HCT116 (cell line): Measurements from ENCODE around the gene PCSK9. TPM values are rescaled to one million over a fixed set of nuclear protein-coding genes. Genes with fewer than 3 reads are reported as not detected.

Experiments used
- ATAC-seq: fragments of 200-7000 bp; cut with Tn5 transposase; 2 replicates; pipeline ENCODE4 v1.9.1; 2020; ENCODE audit warnings: mild to moderate bottlenecking, moderate library complexity
- BruUV-seq: library from RNA; stranded (reverse); fragments of 400-500 nt; replicated peaks from 2 replicates; lab custom pipeline; 2021; lab: Mats Ljungman, UMichigan
- CTCF ChIA-PET: fragments of 300-600 bp; sonication (Branson Sonifier 250); formaldehyde crosslinking; loops from one replicate; lab custom pipeline; 2021; ENCODE audit warnings: antibody characterized with exemption; lab: Charles Lee
- POLR2A ChIA-PET: fragments of 300-600, 350-600 bp; sonication (Branson Sonifier 250); formaldehyde crosslinking; loops from one replicate; lab custom pipeline; 2021; ENCODE audit warnings: antibody characterized with exemption; lab: Charles Lee
- RAD21 ChIA-PET, 2 experiments: fragments of 300-600 bp; sonication (Branson Sonifier 250); formaldehyde crosslinking; loops; one replicate each; lab custom pipeline; 2023; ENCODE audit warnings: low total read pairs in 2 of 2; ENCODE audit not compliant: uncharacterized antibody in 2 of 2, unreplicated experiment in 2 of 2, low non-redundant PET in 1 of 2; lab: Charles Lee
- DNase-seq: peaks from one replicate; pipeline ENCODE4 v3.0.0-alpha.2; 2010; ENCODE audit warnings: low read depth, low spot score
- H2AFZ ChIP-seq: fragments of 200-600 bp; shearing (Covaris generic), sonication (generic); 2 replicates; pipeline ENCODE4 v1.6.1; 2017; ENCODE audit warnings: low read depth, mixed run types, mixed read lengths, antibody characterized with exemption, low read length; ENCODE audit not compliant: poor library complexity, severe bottlenecking
- H3K27ac ChIP-seq: 2 replicates; pipeline ENCODE4 v1.5.1; 2012; ENCODE audit warnings: low read depth, low read length
- H3K27me3 ChIP-seq: fragments of 200-600 bp; sonication (generic); 2 replicates; pipeline ENCODE4 v1.6.1; 2016; ENCODE audit warnings: mixed run types, low read length, mixed read lengths; ENCODE audit not compliant: insufficient read depth
- H3K36me3 ChIP-seq, 2 experiments: fragments of 200-500 bp in 1 of 2; fragments of 200-600 bp in 1 of 2; sonication (Bioruptor generic) in 1 of 2; sonication (generic) in 1 of 2; 2 replicates each; pipeline versions ENCODE4 v1.5.1 to v1.6.1; 2014 to 2016; ENCODE audit warnings: low read length in 2 of 2, inconsistent platforms in 1 of 2, mixed read lengths in 1 of 2, mixed run types in 1 of 2; ENCODE audit not compliant: insufficient read depth in 2 of 2, control insufficient read depth in 1 of 2
- H3K4me1 ChIP-seq, 2 experiments: fragments of 200-600 bp in 1 of 2; sonication (generic) in 1 of 2; 2 replicates each; pipeline versions ENCODE4 v1.5.1 to v1.6.1; 2012 to 2017; ENCODE audit warnings: low read length in 2 of 2, inconsistent platforms in 1 of 2, mild to moderate bottlenecking in 1 of 2, mixed read lengths in 1 of 2, mixed run types in 1 of 2, moderate library complexity in 1 of 2; ENCODE audit not compliant: insufficient read depth in 2 of 2, control insufficient read depth in 1 of 2
- H3K4me2 ChIP-seq: fragments of 200-600 bp; sonication (generic); 2 replicates; pipeline ENCODE4 v1.6.1; 2017; ENCODE audit warnings: mixed run types, low read length, mixed read lengths
- H3K4me3 ChIP-seq, 2 experiments: fragments of 200-600 bp in 1 of 2; sonication (generic) in 1 of 2; replicated peaks in 1 of 2; 2 replicates each; pipeline ENCODE4 v1.5.1; 2011 to 2016; ENCODE audit warnings: low read length in 2 of 2, control low read depth in 1 of 2, low read depth in 1 of 2, mild to moderate bottlenecking in 1 of 2, mixed read lengths in 1 of 2, mixed run types in 1 of 2
- H3K79me2 ChIP-seq: fragments of 200-600 bp; sonication (generic); 2 replicates; pipeline ENCODE4 v1.6.1; 2017; ENCODE audit warnings: mild to moderate bottlenecking, mixed run types, low read length, moderate library complexity, mixed read lengths; ENCODE audit not compliant: insufficient read depth
- H3K9ac ChIP-seq: fragments of 200-600 bp; sonication (generic); 2 replicates; pipeline ENCODE4 v1.6.1; 2016; ENCODE audit warnings: low read length, mixed read lengths
- H3K9me2 ChIP-seq: fragments of 200-600 bp; sonication (generic), shearing (Covaris generic); 2 replicates; pipeline ENCODE4 v1.6.1; 2017; ENCODE audit warnings: mixed run types, mild to moderate bottlenecking, moderate library complexity; ENCODE audit not compliant: insufficient read depth
- H3K9me3 ChIP-seq, 2 experiments: fragments of 200-500 bp in 1 of 2; fragments of 200-600 bp in 1 of 2; sonication (Bioruptor generic) in 1 of 2; sonication (generic) in 1 of 2; 2 replicates each; pipeline ENCODE4 v1.6.1; 2014 to 2017; ENCODE audit warnings: low read length in 2 of 2, mixed read lengths in 2 of 2, inconsistent platforms in 1 of 2, low read depth in 1 of 2, mild to moderate bottlenecking in 1 of 2, mixed run types in 1 of 2, moderate library complexity in 1 of 2; ENCODE audit not compliant: control insufficient read depth in 1 of 2, insufficient read depth in 1 of 2
- H4K20me1 ChIP-seq: fragments of 200-600 bp; sonication (generic), shearing (Covaris generic); 2 replicates; pipeline ENCODE4 v1.6.1; 2017; ENCODE audit warnings: mixed run types, mild to moderate bottlenecking, moderate library complexity; ENCODE audit not compliant: insufficient read depth
- ELF1 ChIP-seq: IDR thresholded peaks from 2 replicates; pipeline ENCODE4 v1.6.1; 2012; ENCODE audit warnings: low read depth, borderline replicate concordance
- EZH2phosphoT487 ChIP-seq: fragments of 200-600 bp; IDR thresholded peaks from 2 replicates; pipeline ENCODE4 v1.6.1; 2018; ENCODE audit warnings: antibody characterized with exemption, borderline replicate concordance
- POLR2A ChIP-seq: IDR thresholded peaks from 2 replicates; pipeline ENCODE4 v1.7.0; 2011; ENCODE audit warnings: borderline replicate concordance; ENCODE audit not compliant: insufficient read depth, insufficient read length; ENCODE audit errors: extremely low read depth
- POLR2AphosphoS5 ChIP-seq: IDR thresholded peaks from 2 replicates; pipeline ENCODE4 v1.6.1; 2011; ENCODE audit warnings: mild to moderate bottlenecking, low read depth, low read length, moderate library complexity
- SIN3A ChIP-seq: IDR thresholded peaks from 2 replicates; pipeline ENCODE4 v1.6.1; 2012; ENCODE audit warnings: low read depth
- SP1 ChIP-seq: IDR thresholded peaks from 2 replicates; pipeline ENCODE4 v1.6.1; 2012; ENCODE audit warnings: low read depth
- TCF7L2 ChIP-seq: IDR thresholded peaks from 2 replicates; pipeline ENCODE4 v1.7.0; 2011; ENCODE audit warnings: borderline replicate concordance, inconsistent platforms; ENCODE audit not compliant: insufficient read depth, insufficient read length; ENCODE audit errors: extremely low read depth
- YY1 ChIP-seq: IDR thresholded peaks from 2 replicates; pipeline ENCODE4 v1.6.1; 2011; ENCODE audit warnings: low read length, low read depth, moderate library complexity, mild to moderate bottlenecking; ENCODE audit not compliant: insufficient replicate concordance; ENCODE audit errors: extremely low read depth
- ZNF274 ChIP-seq: fragments of 200-500 bp; sonication (Bioruptor generic); IDR thresholded peaks from 2 replicates; pipeline ENCODE4 v1.6.1; 2014; ENCODE audit warnings: mild to moderate bottlenecking, low read depth, low read length, inconsistent platforms
- intact Hi-C: fragments of 100-400 bp; cut with micrococcal nuclease; formaldehyde crosslinking; loops from 2 replicates; pipeline ENCODE4 v1.10.0; 2022
- total RNA-seq: library from RNA; stranded (reverse); gene quantifications from one replicate; pipeline ENCODE4 v1.2.1, GENCODE V29; 2021; ENCODE audit not compliant: unreplicated experiment
- TF ChIP-seq, protein P1 (sequence below): IDR thresholded peaks from 2 replicates; pipeline ENCODE4 v1.6.1; 2011; ENCODE audit warnings: mild to moderate bottlenecking, low read length, moderate library complexity; ENCODE audit not compliant: insufficient replicate concordance; ENCODE audit errors: extremely low read depth
- TF ChIP-seq, protein P2 (sequence below): IDR thresholded peaks from 2 replicates; pipeline ENCODE4 v1.6.1; 2012; ENCODE audit warnings: low read depth

The PCSK9 gene
- total RNA-seq, 1 experiment from 2014 or later: 39.6 TPM

DNA sequence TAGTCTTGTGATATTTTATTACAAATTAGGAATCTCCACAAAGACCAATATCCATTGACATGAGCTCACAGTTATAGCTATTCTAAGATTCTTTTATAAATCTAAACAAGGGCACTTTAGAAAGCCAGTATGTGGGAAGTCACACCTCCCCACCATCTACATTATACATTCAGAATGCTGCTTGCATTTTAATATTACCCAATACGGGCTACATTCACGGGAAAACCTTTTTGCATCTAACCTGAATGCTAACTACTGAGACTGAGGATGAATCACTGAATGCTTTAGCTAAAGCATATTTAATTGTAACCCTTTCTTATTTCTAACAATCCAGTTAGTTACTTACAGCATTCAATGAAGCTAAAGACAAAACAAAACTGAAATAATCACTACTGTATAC, 53.1 kb downstream of the PCSK9 start (continued):
- TF ChIP-seq, protein P1, sequence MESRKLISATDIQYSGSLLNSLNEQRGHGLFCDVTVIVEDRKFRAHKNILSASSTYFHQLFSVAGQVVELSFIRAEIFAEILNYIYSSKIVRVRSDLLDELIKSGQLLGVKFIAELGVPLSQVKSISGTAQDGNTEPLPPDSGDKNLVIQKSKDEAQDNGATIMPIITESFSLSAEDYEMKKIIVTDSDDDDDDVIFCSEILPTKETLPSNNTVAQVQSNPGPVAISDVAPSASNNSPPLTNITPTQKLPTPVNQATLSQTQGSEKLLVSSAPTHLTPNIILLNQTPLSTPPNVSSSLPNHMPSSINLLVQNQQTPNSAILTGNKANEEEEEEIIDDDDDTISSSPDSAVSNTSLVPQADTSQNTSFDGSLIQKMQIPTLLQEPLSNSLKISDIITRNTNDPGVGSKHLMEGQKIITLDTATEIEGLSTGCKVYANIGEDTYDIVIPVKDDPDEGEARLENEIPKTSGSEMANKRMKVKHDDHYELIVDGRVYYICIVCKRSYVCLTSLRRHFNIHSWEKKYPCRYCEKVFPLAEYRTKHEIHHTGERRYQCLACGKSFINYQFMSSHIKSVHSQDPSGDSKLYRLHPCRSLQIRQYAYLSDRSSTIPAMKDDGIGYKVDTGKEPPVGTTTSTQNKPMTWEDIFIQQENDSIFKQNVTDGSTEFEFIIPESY: no peak

DNA sequence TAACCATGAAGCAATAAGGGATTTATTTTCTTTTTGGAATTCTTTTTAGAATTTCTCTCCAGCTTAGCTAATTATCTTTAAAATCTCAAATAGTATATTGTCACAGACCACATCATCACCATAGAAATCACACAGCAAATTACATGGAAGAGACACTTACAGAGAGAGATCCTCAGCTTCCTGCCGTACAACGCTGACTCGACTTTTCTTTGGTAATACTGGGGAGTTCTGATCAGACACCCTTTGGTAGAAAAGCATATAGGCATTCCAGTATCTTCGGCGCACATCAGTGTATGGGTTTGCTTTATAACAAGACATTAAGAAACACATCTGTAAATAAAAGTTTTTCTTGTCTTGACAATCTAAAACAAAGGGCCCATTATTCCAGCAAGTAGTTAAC, 55.7 kb downstream of the PCSK9 start:
- BruUV-seq: no TSS peak
- no peak overlapping the region for H3K27ac ChIP-seq
- H2AFZ ChIP-seq: no peak overlapping the region
- H3K4me2 ChIP-seq: no peak overlapping the region
- no peaks in the 10 kb centered on the region for H3K9me3 ChIP-seq
- no peaks in the 10 kb centered on the region for H3K9me2 ChIP-seq
- H3K36me3 ChIP-seq: peaks cover 44 to 62% of the 10 kb centered on the region in 2 experiments
- H3K79me2 ChIP-seq: no peaks in the 10 kb centered on the region
- no peaks in the 10 kb centered on the region for H3K27me3 ChIP-seq
- H4K20me1 ChIP-seq: no peaks in the 10 kb centered on the region
- DNase-seq (no peak), ATAC-seq (no peak)
- no peak overlapping the region for H3K4me3 ChIP-seq
- H3K9ac ChIP-seq: no peak overlapping the region
- POLR2A ChIA-PET: no interaction called here
- TF ChIP-seq SP1: no peak
- TF ChIP-seq SIN3A: no peak
- no peak for TF ChIP-seq POLR2AphosphoS5
- TF ChIP-seq YY1: no peak
- no peak for TF ChIP-seq ELF1
- TF ChIP-seq TCF7L2: no peak
- TF ChIP-seq EZH2phosphoT487: no peak
- no peak for TF ChIP-seq ZNF274
- TF ChIP-seq, protein P2, sequence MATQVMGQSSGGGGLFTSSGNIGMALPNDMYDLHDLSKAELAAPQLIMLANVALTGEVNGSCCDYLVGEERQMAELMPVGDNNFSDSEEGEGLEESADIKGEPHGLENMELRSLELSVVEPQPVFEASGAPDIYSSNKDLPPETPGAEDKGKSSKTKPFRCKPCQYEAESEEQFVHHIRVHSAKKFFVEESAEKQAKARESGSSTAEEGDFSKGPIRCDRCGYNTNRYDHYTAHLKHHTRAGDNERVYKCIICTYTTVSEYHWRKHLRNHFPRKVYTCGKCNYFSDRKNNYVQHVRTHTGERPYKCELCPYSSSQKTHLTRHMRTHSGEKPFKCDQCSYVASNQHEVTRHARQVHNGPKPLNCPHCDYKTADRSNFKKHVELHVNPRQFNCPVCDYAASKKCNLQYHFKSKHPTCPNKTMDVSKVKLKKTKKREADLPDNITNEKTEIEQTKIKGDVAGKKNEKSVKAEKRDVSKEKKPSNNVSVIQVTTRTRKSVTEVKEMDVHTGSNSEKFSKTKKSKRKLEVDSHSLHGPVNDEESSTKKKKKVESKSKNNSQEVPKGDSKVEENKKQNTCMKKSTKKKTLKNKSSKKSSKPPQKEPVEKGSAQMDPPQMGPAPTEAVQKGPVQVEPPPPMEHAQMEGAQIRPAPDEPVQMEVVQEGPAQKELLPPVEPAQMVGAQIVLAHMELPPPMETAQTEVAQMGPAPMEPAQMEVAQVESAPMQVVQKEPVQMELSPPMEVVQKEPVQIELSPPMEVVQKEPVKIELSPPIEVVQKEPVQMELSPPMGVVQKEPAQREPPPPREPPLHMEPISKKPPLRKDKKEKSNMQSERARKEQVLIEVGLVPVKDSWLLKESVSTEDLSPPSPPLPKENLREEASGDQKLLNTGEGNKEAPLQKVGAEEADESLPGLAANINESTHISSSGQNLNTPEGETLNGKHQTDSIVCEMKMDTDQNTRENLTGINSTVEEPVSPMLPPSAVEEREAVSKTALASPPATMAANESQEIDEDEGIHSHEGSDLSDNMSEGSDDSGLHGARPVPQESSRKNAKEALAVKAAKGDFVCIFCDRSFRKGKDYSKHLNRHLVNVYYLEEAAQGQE: no peak
- no peak for TF ChIP-seq POLR2A
- CTCF ChIA-PET: no interaction called here
- intact Hi-C loops: no loop called here
- RAD21 ChIA-PET: no interaction called here
- H3K4me1 ChIP-seq: no peaks in the 10 kb centered on the region
